RPMI7951 (cell line): ENCODE data around the gene FAM89A. TPM values are rescaled to one million over a fixed set of nuclear protein-coding genes. Genes with fewer than 3 reads are reported as not detected.
"Not testable (repeated sequence)": the region's sequence is repeated elsewhere in the genome, so short reads cannot be mapped to it uniquely, and the experiment has no call there.

ENCODE experiments used
- DNase-seq: peaks from one replicate; pipeline ENCODE4 v3.0.0-alpha.2; 2012; ENCODE audit warnings: low read depth
- total RNA-seq: library from RNA; depleted of rRNA; stranded (reverse); fragments of >200 nt; shearing (Covaris generic); gene quantifications from 2 replicates; pipeline ENCODE4 v1.2.3, GENCODE V29; 2014

FAM89A gene
- total RNA-seq, 1 experiment from 2014 or later = 18.9 TPM

DNA sequence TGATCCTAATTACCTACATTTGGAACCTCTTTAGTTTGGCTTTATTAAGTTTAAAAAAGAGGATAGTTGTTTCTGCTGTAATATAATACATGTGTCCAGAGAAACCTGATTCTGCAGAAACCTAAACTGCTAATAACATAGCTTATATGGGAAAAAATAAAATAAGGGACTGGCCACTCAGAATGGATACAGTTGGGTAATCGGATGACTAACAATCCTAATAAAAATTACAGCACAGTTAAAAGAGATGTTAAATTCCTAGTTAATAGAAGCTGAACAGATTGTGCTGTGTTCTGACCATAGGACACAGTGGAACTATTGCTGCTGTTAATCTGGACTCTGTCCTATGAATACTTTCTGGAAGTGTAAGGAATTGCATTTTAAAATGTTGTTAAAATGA lies 45.2 kb downstream of the FAM89A start:
- DNase-seq = no peak

DNA sequence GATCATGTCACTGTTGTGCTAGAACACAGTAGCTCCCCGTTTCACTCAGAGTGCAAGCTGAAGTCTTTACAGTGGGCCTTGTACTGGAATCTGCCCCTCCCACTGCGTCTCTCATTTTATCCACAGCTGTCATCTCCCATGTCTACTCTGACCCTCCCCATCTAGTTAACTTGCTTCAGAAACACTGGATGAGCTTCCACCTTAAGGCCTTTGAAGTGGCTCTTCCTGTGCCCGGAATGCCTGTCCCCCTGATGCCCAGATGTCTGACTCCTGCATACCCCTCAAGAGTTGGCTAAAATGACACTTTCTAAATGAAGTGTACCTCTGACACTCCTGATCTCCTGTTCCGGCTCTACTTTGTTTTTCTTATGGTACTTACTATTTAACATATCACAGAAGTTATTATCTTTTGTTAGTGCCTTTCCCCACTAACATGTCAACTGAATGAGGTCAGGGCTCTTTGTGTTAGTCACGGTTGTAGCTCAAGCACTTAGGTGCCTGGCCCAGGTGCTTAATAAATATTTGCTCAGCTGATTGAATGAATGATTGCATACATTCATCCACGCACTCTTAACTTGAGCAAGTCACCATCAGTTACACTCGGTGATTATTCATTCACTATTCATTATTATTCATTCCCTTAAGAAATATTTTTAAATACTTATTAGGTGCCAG lies 47.8 kb downstream of the FAM89A start:
- no peak for DNase-seq

DNA sequence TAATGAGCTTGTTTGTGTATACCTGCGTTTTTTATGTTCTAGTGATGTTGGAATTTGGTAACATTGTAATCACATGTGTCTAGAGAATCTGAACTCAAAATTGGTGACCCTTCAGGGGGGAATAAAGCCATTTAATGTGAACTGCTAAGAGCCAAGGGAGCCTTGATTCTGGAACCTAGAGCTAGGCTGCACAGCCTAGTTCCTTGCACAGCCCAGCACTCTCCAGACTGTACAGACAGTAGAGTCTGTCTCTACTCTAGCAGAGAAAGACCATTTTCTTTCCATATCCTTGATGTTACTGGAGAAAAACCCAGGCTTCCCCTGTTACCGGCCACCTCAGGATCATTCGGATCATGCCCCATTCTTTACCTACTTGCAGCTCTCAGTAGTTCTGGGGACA lies 52.6 kb downstream of the FAM89A start:
- DNase-seq = no peak

DNA sequence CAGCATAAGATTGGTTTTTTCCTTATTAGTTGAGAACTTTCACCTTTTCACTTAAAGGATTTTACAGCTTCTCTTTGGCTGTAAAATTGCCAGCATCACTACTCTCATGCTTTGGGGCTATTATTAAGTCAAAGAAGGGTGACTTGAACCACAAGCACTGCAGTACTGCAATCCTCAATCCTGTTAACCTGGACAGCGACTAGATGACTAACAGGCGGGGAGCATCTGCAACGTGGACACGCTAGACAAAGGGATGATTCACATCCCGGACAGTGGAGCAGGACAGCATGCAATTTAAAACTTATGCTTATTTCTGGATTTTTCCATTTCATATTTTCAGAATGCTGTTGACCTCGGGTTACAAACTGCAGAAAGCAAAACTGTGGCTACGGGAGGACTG lies 53.1 kb downstream of the FAM89A start:
- DNase-seq = peak; percentile 85

DNA sequence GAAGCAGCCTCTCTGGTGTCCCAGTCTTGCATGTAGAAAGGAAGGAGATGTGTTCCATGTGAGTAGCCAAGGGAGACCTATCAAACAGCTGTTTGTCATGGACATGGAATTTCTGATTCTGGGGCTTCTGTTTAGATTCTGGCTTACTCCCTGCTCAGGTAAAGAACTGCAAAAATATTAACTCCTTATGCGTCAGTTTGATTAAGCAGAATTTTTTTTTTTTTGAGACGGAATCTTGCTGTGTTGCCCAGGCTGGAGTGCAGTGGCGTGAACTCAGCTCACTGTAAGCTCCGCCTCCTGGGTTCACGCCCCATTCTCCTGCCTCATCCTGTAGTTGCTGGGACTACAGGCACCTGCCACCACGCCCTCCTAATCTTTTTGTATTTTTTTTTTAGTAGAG lies 54.3 kb downstream of the FAM89A start:
- DNase-seq = no peak

DNA sequence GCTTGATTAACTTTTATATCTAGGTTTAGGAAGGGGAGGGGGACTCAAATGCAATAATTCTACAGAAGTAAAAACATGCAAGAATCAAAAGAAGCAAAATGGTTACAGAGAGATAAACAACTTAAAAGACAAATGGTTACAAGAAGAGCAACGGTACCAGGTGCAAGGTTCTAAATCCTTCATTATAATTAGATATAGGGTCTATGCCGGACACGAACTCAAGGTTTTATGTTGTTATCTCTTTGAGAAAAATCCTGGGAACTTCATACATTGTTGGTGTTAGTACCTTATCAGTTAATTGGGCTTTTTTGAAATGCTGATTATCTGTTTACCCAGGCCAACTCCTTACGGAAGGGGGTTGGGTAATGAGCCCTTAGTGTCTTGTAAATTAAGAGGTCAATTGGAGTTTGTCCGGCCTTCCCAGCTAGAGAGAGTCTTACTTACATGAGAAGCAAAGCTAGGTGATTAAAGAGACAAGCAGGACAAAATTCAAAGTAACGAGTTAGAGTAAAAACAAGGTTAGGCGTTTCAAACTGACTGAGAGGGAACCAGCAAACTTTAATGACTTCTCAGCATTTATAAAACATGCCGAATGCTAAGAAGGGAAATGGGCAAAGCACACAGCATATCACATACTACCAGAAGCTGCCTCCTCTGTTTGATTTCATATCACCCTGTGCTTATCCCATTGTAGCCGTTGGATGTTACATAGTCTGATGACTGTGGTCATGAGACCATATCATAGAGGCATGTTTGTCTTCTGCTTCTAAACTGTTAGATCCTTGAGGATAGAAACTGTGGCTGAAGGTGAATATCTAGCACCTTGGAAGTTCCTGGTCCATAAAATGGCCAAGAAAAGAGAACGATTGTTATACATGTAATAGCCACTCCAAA lies 55.2 kb downstream of the FAM89A start:
- not testable (repeated sequence) for DNase-seq

DNA sequence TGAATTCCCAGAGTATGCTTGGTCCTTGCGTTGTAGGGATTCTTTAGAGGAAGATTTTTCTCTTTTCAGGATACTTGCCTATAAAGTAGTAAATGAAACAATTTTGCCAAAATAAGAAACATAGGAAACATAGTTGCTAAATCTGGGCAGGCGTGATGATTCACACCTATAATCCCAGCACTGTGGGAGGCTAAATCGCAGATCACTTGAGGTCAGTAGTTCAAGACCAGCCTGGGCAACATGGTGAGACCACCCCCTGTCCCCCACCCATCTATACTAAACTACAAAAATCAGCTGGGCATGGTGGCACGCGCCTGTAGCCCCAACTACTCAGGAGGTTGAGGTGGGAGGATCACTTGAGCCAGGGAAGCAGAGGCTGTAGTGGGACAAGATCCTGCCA lies 56.2 kb downstream of the FAM89A start:
- DNase-seq = no peak

DNA sequence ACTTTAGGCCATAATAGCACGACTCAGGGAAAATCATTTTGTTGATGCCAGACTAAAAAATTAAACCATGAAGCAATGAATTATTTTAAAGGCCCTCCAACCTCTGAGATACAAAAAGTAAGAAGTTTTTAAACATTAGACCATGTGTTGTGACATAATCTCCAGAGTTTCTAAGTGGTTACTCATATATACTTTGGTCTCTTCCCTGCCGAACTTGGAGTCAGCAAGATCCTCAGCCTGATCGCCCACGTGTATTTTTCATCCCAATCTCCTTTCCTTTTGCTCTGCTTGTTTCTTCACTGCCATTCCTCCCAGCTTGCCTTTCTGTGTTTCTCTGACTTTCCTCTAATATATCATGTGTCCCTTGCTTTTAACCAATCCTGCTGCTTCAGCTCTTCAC lies 57.4 kb downstream of the FAM89A start:
- DNase-seq = peak; percentile 3

DNA sequence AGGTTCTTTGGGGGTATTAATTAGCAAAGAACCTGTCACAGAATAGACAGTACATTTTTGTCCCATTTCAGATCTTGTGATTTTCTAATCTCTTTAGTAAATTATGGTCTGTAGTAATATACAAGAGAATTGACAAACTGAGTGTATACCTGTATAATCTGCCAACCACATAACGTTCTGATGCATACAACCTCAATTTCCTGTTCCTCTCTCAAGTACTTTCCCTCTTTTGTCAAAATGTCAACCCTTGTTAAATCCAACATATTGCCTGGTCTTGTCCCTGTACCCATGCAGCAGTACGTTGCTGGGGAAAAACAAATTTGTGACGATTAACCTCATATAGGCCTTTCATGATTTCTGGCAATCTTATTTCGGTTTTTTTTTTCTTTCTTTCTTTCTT lies 60.1 kb downstream of the FAM89A start:
- no peak for DNase-seq

DNA sequence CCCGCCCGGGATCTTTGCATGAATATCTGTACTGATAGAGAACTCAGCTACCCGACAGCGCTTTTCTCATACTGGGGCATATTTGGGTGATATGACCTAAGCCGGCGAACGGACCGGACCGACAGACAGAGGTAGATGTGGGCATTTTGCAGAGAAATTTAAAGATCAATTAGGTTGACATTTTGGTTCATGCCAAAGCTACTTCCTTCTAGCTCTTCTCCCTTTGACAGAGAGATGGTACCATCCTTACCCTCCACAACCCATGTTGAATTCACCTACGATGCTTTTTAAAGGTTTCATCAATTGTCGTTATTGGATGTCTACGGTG lies 60.7 kb downstream of the FAM89A start:
- no peak for DNase-seq

DNA sequence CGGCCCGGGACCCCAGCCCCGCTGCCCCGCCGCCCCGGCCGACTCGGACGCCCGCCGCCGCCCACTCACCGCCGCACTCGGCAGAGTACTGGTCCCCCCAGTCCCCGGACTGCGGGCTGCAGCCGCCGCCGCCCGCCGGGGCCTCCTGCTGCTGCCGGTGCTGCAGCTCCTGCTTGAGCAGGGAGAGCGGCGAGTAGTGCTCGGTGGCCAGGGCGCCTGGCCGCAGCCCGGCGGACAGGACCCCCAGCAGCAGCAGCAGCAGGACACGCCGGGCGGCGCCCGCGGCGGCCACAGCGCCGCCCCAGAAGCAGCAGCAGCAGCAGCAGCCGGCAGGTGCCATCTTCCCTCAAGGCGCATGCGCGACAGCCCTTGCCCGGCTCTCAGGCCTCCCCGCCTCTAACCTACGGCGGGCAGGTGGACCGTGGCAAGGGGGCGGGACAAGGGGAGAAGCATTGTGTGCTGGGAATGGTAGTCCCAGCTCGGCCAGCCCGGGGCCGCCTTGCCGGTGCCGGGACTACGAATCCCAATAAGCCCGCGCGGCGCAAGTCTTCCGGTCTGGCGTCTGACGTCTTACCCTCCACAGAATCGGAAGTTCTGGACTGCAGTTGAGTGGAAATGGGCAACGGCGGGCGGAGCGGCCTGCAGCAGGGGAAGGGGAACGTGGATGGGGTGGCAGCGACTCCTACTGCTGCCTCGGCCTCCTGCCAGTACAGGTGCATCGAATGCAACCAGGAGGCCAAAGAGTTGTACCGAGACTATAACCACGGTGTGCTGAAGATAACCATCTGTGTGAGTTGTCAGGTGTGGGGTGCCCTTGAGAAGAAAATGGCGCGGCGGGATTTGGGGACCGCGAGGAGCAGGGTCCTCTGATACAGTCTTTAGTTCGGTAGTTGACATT lies 61.3 kb downstream of the FAM89A start, which contains the start of the genes ARV1 and TTC13:
Gene ARV1 (plus strand): TSS at position 604 of the 898 bp plus-strand sequence. CDS start 12 bp downstream, at position 616.
Gene TTC13 (minus strand): TSS at position 371 of the 898 bp plus-strand sequence. CDS start 31 bp downstream, at position 340.
- DNase-seq = peak; percentile 97

DNA sequence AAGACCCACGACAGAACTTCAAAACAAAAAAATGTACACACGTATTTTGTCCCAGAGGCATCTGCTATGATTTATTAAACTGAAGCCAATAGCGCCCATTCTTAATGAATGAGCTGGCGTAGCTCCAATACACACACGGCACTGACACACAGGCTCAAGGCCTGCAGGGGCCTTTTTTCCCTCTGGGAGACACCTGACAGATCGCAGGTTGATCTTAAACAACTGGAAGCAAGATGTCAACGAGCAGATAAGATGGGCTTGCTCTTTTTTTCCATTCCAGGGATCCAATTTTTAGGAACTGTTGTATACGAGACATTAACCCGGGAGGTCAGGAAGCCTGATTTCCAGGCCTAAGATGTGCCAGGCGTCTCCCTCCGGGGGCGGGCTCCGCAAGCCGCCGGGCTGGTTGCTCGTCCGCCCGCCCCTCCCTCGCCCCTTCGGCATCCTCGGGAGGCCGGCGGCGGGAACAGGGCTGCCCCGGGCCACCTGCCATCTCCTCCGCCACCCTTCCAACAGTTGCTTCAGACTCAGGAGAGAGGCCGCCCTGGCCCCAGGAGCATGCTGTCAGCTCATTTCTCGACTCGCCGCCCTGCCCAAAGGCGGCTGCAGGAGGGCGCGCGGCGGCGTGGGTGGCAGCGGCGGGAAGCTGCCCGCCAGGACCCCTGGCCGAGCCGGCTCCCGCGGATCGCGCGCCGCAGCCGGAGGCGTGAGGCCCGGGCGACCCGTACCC lies 62.1 kb downstream of the FAM89A start:
- DNase-seq = peak; percentile 15

DNA sequence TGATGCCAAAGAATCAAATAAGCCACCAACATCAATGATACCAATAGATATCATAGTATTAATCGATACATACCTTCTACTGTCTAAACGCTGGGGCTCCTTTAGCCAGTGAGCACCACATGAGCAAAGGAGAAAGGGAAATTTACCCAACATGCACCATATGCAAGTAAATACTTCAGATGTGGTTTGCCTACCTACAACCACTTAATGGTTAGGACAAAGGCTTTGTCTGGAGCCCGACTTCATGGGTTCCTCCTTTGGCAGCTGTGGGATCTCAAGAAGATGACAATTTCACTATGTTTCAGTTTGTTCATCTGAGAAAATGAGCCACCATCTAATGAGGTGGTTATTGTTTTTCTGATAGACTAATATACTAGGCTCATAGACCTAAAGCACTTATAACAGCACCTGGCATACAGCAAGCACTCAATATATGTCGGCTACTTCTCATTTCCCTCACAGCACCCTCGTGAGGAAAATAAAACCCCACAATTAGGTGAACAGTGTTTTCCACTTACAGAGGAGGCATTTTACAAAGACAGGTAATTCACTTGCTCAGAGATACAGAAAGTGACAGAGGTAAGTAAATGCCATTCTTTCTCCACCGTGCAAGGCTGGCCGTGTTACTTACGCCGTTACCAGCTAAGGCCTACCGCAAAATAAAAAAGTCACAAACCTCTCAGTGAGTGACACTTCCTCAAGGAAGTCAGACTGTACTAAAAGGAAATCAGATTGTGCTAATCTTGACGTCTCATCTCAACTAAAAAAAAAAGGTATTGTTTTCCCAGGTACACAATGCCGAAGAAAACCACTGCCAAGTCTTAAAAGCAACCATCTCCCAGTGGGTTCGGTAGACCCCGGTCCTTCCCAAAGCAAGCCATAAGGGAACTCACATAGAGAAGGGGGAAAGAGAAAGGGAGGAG lies 63.0 kb downstream of the FAM89A start:
- no peak for DNase-seq

DNA sequence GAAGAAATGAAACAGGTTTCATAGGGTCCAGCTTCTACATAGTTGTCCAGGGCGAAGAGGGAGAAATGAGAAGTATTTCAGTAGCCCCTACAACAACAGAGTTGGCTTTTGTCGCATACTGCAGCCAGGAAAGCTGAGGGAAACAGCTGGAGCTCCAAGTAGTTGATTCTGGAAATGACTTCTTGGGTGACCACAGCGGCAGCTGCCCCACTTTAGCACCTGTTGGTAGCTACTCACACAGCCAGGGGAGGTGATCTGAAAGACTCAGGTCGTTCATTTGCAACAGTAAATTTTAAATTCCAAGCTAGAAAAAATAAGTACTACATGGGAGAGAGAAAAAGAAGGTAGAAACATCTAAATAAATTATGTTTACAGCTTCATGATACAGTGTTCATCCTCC lies 63.7 kb downstream of the FAM89A start:
- no peak for DNase-seq

DNA sequence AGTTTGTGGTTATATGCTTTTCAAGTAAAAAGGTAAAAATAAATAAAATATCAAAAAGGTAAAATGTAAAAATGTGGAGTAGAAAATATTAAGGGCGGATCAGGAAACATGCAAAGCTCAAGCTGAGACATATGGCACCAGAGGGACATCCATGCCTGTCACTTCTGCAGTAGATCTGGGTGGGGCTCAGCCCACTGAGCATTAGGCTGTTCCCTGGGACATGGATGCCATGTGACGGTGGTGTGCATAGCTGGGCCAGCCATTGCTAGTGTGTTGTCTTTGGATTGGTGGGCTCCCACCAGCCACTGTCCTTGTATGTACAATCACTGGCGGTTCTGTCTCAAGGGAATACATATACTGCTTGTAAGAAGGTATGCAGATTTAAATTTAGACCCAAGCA lies 64.4 kb downstream of the FAM89A start:
- no peak for DNase-seq

DNA sequence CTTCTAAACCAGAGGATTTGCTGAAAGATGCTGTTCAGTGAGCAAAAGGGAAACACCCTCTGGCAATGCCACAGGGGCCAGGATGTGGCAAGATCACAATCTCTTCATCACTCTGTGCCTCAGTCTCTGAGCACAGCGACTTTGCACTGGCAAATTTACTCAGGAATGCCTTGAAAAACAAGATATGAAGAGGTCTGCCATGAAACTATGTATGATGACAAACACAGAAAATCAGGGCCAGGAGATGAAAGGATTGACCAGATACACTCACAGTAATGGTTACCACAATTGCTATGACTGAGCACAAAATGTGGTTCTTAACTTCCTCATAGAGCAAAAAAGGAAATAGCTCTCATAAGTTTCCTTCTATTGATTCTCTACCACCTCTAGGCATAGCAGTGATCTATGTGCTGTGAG lies 67.2 kb downstream of the FAM89A start:
- DNase-seq = peak; percentile 72

DNA sequence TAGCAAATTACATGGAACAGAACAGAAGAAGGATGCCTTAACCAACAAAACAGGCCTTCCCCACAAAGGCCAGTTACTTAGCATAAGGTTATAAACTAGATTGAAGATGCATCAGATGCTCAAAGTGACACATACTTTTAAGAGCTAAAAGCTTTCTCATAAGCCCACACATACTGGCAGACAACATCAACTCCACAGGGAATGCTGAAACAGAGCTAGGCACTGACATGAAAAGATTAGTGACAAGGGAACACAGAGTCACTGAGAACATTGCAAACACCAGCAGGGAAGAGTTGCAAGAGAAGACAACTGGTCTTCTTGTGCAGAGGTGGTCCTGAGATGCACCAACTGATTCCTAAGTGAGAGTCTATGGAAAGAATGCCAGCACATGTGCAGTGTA lies 68.3 kb downstream of the FAM89A start:
- DNase-seq = no peak

DNA sequence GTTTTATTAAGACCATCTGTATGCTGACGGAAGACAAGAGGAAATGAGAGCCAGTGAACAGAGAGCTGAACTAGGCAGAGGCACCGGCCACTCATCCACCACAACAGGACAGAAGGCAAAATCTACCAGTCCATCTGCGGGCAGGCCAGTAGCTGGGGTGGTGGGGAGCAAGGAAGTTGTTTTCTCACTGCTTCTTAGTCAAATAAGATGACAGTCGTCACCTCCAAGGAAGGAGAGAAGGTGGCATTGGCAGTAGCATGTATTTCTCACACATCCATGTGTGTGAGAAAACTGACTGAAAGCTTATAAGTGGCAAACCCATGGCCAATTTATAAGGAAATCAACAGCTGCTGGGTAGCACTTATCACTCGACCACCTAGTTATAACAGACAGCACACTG lies 69.6 kb downstream of the FAM89A start:
- no peak for DNase-seq
